ENCODE measurements around the gene UAP1. TPM values are rescaled to one million over a fixed set of nuclear protein-coding genes. Genes with fewer than 3 reads are reported as not detected.

The UAP1 gene
- total RNA-seq (2022; extraction: Qiagen RNA extraction; ENCODE audit: low read depth): 28.2 to 46.0 TPM (median 34.4 TPM) in 5 replicates

GRCh38 chr1:162561616-162562469 lies at the start of gene UAP1:
TSS of gene UAP1 (plus strand) at chr1:162561722. CDS start at chr1:162566069, 4,347 bp downstream.

GRCh38 chr1:162632217-162632666 lies 70.7 kb downstream of the UAP1 start, which contains the start of gene DDR2:
TSS of gene DDR2 (plus strand) at chr1:162632464. CDS start at chr1:162719064, 86,600 bp downstream.

Other genes with a start within 250 kb of the UAP1 start
- not detected in 5 replicates for gene SPATA46, start 184.9 kb upstream of the UAP1 start, total RNA-seq (2022; extraction: Qiagen RNA extraction; ENCODE audit: low read depth)
- gene C1orf226, start 180.0 kb upstream of the UAP1 start, total RNA-seq (2022; extraction: Qiagen RNA extraction; ENCODE audit: low read depth): 0.48 to 1.3 TPM (median 0.77 TPM) in 5 replicates
- gene SH2D1B, start 149.6 kb upstream of the UAP1 start, total RNA-seq (2022; extraction: Qiagen RNA extraction; ENCODE audit: low read depth): 0.10 to 0.15 TPM (median 0.10 TPM) in 5 replicates
- gene UHMK1, start 63.9 kb upstream of the UAP1 start, total RNA-seq (2022; extraction: Qiagen RNA extraction; ENCODE audit: low read depth): 12.6 to 24.0 TPM (median 19.2 TPM) in 5 replicates
- 0.38 to 0.59 TPM (median 0.46 TPM) in 5 replicates for gene DDR2, start 70.7 kb downstream of the UAP1 start, total RNA-seq (2022; extraction: Qiagen RNA extraction; ENCODE audit: low read depth)
- 9.2 to 10.5 TPM (median 9.3 TPM) in 5 replicates for gene HSD17B7, start 229.0 kb downstream of the UAP1 start, total RNA-seq (2022; extraction: Qiagen RNA extraction; ENCODE audit: low read depth)